ENCODE results near the gene OLFM1.

- TF ChIP-seq CEBPB (IDR thresholded peaks at IDR 0.05; ENCODE audit: low read depth, low read length), result no peak
- TF ChIP-seq RFX5 (IDR thresholded peaks at IDR 0.05; ENCODE audit: low read depth, low read length), result no peak
- TF ChIP-seq CTCF (conservative IDR thresholded peaks at IDR 0.05; ENCODE audit: low read depth, low read length), result no peak
- TF ChIP-seq RAD21 (IDR thresholded peaks at IDR 0.05; ENCODE audit: low read length), result no peak
- no peak for TF ChIP-seq MXI1 (IDR thresholded peaks at IDR 0.05; ENCODE audit: borderline replicate concordance, low read depth, low read length)
- TF ChIP-seq USF2 (IDR thresholded peaks at IDR 0.05; ENCODE audit: low read depth, low read length), result no peak
- TF ChIP-seq MAZ (IDR thresholded peaks at IDR 0.05; ENCODE audit: borderline replicate concordance, low read depth, low read length), result no peak
- TF ChIP-seq BHLHE40 (IDR thresholded peaks at IDR 0.05; ENCODE audit: low read depth, low read length), result no peak
- TF ChIP-seq POLR2A (IDR thresholded peaks at IDR 0.05; ENCODE audit: low read depth, low read length), result no peak
Measured at GRCh38 chr9:135100725-135101410, 13.4 kb downstream of the OLFM1 start.

Measured in IMR-90 (cell line).